HG02973 (cell line): ENCODE data around the gene ADAMTS13.

Experiments
- ATAC-seq: cut with Tn5 transposase; IDR thresholded peaks from one replicate; pipeline ENCODE4 v1.9.1; 2021; ENCODE audit warnings: moderate library complexity; ENCODE audit not compliant: unreplicated experiment

The ADAMTS13 gene

DNA sequence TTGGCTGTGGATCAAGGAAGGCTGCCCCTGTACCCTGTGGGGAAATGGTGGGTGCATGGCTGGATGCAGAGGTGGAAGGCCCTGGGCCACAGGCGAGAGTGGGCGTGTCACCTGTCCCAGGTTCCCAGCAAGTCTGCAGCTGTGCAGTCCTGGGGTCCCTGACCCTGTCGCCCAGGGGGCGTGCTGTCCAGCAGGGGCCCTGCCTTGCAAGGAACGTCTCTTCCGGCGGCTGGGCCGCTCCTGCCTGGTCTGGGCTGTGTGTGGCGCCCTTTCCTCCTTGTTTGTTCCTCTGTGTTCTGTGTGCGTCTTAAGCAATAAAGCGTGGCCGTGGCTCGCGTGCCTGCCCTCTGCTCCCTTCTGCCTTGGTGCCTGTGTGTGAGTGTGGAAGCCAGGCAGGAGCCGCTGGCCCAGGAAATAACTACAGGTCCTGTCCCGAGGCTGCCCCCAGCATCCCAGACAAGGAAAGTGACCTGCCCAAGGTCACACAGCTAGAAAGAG, 48.3 kb downstream of the ADAMTS13 start:
- no peak for ATAC-seq

DNA sequence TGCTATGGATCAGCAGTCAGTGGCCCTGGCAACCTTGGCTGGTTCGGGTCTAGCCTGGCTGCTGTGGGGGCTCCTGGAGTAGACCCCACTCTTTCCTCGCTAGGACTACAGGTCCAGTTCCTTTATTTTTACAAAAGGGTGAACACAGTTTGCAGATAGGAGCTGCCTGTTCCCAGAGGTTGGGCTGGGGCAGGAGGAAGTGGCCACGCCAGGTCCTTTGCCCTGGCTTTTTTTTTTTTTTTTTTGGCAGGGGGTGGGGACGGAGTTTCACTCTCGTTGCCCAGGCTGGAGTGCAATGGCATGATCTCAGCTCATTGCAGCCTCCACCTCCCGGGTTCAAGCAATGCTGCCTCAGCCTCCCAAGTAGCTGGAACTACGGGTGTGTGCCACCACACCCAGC, 48.8 kb downstream of the ADAMTS13 start:
- no peak for ATAC-seq

DNA sequence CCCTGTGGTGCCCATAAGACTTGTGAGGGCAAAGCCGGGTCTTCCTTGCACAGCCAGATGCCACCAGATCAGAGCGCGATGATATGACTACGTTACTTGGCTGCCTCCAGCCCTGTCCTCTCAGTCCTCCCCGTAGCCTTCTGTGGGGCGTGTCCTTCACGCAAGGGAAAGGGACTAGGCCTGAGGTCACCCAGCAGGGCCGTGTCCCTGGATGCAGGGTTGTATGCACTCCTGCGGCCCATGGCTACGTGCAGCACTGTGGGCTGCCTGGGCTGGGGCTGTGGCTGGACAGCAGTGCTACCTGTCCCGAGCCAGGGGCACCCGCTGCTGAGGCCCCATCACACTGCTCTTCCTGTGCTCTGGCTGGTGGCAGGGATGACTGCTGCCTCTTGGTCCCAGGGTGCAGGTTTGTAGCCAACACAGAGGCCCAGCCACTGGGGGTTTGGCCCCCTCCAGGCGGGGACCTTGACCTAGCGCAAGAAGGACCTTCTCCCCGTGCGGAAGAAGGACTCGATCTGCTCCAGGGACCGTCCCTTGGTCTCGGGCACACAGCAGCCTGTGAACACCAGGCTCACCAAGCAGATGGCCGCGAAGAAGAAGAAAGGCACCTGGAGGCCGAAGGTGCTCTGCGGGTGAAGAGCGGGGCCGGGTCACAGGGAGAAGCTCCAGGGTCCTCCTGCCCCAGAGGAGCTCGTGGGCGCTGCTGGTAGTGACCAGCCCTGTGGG, 49.5 kb downstream of the ADAMTS13 start:
- no peak for ATAC-seq

DNA sequence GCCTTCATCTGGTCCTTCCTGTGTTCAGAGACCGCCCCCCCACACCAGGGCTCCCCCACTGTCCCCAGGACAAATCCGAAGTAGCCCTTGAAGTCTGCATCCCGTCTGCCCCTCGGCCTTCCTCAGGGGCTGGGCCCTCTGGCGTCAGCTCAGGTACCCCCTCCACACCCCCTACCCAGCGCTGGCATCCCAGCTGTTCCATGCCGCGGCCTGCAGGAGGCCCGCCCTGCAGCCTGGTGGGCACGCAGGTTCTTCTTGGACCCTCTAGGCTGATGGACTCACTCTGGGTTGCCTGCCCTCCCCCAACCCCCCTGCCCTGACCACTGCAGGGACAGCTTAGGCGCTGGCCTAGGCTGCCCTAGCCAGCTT, 50.1 kb downstream of the ADAMTS13 start:
- no peak for ATAC-seq

DNA sequence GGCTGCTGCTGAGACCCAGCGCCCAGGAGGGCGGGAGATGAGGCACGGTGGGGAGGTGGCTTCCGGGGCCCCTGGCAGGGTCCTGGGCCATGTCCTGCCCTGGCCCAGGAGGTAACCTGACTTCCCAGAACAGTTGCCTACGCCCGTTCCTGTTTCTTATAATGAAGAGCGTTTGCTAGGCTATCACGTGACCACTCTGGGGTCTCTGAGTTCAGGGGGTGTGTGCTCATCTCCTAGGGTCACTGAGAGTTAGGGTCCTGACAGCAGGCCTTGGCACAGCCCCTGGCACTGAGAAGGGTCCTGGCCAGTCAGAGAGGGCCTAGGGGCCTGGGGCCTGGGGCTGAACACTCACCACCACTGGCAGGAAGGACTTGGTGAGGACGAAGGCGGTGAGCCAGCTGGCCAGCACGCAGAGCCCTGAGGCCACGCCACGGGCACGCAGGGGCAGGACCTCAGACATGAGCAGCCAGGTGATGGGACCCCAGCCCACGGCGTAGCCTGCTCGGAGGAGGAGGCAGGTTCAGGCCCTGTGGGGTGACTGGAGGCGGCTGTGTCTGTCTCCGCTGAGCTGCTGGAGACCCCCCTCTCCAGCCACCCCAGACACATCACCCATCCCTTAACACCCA, 50.7 kb downstream of the ADAMTS13 start:
- no peak for ATAC-seq

DNA sequence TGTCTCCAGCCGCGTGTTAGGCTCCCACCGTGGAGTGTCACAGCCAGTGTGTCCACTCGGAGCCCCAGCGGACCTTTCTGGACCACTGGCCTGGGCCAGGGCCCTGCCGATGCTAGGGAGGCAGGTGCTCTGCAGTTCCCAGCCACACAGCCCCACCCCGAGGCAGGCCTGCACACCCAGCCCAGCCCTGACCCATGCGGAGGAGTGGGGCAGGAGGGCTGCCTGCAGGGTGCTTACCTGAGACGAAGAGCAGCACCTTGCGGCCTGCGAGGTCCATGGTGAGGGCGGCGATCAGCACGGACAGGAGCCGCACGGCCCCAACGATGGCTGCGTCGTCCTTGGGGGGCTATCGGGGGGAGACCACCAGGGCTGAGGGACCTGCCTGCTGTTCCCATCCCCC, 51.6 kb downstream of the ADAMTS13 start:
- ATAC-seq, result no peak

DNA sequence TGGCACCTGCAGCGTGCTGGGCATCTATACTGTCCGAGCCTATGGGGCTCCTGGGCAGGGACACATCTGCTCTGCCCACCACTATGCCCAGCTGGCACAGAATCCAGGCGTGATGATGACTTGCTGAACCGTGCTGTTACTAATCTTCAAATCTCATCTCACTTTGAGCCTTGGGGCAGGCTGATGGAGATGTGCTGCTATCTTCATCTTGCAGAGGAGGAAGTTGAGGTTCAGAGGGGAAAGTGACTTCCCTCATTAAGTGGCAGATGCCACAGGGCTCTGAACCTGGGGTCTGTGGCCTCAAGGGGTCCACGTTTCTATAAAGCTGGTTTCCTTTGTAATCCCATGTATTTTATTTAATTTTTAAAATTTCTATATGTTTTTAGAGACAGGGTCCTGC, 52.0 kb downstream of the ADAMTS13 start:
- no peak for ATAC-seq

DNA sequence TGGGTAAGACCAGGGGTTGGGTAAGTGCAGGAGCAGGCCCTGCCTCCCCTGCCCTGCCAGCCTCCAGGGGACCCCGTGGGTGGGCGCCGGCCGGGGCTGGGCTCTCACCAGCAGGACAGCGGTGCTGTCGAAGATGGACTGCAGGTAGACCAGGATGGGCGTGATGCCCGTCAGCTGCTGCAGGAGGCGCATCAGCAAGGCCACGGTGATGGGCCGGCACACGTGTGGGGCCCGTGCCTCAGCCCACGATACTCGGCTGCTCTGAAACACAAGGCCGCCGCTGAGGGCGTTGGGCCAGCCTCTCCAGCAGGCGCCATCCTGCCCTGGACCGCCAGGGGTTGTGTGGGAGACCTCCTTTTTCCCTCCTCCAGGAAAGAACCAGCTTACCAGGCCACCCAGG, 52.7 kb downstream of the ADAMTS13 start:
- ATAC-seq, result no peak

DNA sequence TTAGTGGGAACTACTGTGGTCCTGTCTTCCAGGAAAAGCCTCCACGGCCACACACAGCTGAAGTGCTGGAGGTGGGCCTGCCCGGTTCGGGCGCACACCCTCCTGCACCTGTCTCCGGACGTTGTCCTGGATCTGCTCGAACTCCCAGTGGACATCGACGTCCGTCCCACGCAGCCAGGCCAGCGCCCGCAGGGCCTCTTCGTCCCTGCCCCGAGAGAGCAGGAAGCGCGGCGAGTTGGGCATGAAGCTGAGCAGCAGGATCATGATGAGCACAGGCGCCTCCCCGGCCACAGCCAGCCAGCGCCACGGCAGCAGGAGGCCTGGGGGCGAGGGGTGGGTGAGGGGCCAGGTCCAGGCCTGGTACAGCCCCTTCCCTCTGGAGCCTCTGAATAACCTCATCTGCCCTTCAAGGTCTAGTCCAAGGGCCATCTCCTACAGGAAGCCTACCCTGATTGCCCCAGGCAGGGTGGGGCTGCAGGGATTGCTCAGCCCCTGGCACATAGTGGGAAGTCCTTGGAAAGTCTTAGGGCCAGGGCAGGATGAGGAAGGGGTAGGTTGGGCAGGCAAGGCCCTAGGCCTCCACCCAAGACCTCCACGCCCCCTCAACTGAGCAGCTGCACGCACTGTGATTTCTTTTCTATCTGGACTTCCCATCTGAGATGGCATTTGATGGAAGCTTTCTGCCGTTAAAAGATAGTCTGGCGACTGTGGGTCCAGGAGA, 53.3 kb downstream of the ADAMTS13 start:
- no peak for ATAC-seq

DNA sequence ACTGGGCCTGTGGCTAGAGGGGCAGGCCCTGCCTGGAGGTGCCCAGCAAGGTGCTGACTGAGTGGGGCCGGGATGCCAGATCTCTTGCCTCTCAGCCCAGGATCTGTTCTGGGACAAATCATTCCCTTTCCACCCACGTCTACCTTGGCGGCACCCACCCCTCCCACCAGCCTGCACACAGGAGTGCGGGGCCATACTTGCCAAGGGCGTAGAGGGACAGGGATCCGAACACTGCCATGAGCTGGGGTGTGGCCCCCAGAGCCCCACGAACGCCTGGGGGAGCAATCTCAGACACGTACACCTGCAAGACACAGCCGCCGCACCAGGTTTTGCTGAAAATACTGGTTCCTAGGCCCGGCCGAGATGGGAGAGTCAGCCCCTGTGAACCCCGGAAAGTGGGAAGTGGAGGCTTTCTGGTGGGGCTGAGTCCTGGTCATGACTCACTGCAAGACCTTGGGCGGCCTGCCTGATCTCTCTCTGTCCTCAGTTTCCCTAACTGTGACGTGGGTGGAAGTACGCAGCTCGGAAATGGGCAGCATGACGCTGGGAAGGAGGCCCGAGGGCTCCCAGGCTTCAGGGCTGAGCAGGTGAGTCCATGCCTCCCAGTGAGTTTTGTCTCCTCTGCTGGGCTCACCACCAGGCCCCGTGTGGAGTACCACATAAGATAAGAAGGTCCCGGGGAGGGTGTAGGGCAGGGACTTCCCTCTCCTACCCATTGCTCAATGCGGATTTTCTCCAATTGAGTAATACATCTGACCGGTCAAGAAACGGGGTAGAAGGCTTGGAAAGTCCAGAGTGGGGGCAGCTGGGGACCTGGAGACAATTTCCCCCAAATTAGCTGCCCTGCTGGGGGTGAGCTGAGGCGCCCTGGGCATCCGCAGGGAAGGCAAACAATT, 54.1 kb downstream of the ADAMTS13 start:
- no peak for ATAC-seq

DNA sequence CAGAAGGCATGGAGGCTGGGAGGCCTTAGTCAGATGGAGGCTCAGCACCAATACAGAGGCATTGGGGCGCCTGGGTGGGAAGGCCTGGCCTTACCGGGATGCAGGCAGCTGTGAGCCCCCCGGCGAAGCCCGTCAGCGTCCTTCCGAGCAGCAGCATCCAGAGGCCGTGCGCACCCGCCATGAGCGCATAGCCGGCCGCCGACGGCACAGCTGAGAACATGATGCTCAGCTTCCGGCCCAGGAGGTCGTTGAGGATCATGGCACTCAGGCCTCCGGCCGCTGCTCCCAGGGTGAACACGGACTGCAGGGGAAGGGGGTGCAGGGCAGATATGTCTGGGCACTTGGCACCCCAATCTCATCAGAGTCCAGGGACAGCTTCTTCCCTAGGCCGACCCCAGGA, 54.8 kb downstream of the ADAMTS13 start:
- ATAC-seq, result no peak

DNA sequence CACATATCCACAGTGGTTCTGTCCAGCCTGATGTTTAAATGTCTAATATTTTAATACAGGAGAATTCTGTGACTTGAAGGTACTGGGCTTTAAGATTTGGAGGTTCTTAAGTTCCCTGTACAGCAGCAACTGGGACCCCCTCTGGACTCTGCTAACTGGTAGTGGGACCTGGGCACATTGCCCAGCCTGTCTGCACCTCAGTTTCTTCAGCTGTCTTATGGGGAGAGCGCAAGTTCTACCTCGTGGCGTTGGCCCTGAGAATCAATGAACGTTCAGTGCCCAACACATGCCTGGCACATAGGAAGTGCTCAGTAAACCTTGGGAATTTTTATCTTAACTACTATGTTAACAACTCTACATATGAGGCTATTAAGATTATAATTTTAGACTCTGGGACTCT, 55.3 kb downstream of the ADAMTS13 start:
- ATAC-seq, result no peak

DNA sequence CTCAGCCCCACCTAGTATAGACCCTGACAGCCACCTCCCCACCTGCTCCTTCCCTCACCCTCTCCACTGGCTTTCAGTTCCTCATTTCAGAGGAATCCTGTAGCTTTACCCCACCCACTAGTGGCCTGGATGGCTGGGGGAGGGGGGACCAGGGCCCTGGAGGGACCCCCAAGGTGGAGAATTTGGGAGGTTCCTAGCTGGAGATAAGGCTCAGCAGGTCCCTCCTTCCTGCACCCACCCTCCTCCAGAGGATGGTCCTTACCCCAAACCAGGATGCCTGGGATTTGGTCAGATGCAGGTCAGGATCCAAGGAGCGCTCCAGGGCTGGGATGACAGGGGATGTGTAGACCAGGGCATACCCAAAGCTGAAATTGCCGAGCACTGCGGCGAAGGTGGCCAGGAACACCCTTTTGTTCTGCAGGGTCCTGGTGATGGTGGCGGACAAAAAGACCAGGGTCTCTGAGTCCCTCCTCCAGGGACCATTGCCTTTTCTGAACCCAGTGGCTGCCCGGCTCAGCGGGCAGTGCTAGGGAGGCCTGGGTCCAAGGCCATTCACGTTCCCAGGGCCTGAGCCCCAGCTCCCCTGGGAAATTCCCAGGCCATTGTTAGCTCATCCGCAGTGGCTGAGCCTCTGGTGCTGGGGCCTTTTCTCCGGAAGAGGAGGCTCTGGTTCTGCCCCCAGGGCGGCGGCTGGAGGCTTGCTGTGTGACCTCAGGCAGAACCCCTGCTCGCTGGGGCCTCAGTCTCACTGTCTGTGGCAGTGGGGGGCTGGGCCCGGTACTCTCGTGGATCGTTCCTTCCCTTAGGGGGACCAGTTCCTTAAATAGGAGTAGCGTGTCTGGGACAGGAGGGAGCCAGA, 56.1 kb downstream of the ADAMTS13 start:
- ATAC-seq, result peak; percentile 29

DNA sequence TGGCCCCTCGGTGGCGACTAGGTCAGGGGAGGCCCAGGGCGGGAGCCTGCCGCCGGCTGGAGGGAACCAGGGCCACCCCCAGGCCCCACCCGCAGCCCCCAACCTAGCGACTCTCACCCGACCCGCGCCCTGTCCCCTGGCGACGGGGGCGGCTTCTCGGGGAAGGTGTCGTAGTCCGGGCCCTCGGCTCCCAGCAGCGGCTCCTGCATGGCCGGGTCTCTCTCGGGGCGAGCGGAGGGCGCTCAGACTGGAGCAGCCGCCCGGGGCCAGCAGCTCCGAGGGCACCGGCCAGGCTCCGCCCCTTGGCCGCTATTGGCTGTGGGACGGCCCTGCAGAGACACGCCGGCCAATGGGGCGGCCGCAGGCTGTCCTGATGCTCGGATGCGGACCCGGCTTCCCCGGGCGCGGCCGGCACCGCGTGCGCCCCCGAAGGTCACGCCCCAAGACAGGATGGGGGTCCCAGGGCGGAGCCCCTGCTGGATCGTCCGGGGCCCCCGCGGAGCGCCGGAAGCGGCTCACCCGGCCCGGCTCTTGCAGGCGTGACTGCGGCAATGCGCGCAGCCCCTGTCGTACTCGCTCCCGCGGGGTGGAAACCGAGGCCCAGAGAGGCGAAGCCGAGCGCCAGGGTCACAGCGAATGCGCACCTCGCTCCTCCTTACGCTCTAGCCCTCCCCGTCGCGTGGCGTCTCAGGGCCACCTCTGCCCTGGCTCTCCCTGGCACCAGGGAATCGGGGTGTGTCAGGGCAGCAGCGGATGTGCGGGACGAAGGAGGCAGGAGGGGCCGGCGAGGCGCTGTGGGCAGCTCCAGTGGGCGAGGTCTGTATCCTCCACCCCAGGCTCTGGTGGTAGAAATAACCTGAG, 56.9 kb downstream of the ADAMTS13 start, which contains the start of gene SLC2A6:
Gene SLC2A6, minus strand, starts transcription at position 249 of the 861 bp plus-strand sequence. Its CDS starts 40 bp downstream, at position 209.
- peak; percentile 83 for ATAC-seq

DNA sequence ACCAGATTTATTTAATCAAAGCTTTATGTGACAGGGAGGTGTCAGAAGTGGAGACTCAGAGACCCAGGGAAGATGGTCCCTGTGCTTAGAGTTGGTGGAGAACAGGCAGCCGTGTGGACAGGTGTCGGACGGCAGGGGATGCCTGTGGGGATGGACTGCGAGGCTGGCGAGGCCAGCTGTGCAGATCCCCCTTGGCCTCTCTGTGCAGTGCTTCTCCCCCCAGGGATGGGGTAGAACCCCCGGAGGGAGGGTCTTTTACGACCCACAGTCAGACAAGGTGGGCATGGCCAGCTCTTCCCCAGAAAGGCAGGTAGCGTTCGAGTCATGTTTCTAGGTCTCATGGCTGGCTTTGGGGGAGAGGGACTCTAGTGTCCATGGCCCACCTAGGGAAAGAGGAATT, 61.4 kb downstream of the ADAMTS13 start:
- no peak for ATAC-seq

DNA sequence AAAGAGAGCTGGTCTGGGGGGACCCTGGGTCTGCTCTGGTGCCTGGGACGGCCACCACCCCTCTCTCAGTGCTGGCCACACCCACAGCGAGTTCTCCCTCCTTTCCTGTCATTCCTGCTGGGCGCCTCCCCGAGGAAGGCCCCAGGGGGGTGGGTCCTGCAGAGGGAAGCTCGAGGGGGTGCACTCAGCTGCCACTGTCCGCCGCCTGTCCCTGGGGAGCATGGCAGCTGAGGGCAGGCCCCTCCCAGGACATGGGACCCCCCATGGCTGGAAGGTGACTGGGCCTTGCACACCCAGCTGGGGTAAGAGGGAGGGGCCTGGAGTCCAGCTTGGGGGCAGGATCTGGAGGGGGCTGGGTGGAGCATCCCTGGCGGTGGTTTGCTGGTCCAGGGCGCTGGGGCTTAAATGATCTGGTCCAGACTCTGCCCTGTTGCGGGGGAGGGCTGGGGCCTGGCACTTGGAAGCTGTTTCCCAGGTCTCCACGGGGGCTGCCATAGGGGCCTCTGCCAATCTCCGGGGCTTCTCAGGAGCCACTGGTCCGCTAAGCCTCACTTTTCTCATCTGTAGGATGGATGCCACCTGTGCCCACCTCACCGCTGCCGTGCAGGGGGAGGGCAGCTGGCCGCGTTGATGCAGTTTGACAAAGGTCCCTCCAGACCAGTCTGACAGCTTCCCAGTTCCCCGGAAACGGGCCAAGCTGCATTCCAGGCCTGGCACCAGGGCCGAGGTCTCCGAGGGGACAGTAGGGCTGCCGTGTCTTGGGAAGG, 62.7 kb downstream of the ADAMTS13 start:
- no peak for ATAC-seq

DNA sequence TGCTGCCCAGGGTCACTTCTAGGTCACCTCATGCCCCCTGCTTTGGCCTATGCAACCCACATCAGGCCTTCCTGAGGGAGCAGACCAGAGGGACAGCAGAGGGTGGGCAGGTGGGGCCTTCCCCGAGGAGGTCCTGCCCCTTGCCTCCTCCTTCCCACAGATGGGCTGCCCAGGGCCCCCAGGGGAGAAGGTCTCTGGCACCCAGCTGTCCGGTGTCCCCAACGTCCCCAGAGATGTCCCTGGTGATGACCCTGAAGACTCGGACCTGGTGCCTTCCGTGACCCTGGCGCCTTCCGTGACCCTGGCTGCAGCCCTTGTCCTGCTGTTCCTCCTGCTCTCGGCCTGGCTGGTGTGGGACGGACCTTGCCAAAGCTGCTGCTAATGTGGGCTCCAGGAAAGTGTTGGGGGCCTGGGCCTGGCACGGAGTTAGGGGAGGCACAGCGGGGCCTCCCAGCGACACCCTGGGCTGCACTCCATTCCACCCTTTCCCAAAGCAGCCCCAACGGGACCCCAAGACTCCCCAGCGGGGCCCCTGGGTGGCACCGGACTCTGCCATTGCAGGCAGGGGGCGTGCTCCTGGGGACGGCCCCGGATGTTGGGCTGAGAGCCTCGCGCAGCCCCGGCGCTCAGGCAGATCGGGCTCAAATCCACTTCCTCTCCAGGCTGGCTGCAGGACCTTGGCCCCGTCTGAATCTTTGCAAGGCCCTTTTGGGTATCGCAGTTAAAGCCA, 63.5 kb downstream of the ADAMTS13 start:
- no peak for ATAC-seq

DNA sequence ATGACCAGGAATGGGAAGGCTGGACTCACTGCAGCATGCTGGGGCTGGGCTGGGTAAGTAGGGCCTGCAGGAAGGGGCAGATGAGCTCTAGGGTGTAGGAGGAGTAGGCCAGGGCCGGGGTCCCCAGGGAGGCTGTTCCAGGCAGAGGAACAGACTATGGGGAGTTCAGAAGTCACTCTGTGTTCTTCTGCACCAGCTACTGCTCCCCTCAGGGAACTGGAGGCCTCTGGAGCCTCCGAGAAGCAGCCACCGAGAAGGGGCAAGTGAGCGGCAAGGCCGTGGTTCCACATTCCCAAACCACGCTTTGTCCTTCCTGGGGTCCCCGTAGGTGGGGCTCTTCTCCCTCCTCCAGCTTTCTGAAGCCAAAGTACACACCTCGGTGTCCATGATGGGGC, 65.2 kb downstream of the ADAMTS13 start:
- no peak for ATAC-seq
